Activated CD4-positive, CD25-positive, alpha-beta regulatory T cell (primary cell): Measurements from ENCODE around the gene BRAT1.
"Not testable (repeated sequence)": the region's sequence is repeated elsewhere in the genome, so short reads cannot be mapped to it uniquely, and the experiment has no call there.

Experiments
- DNase-seq, 4 experiments: peaks; one replicate each; lab custom pipeline; 2025; lab: John Stamatoyannopoulos, UW

Gene BRAT1

GRCh38 chr7:2535872-2536627 lies 19.3 kb downstream of the BRAT1 start:
- not testable (repeated sequence) for DNase-seq

- not testable (repeated sequence) for DNase-seq
These were observed 21.1 kb downstream of the BRAT1 start for GRCh38 chr7:2534214-2534613.

GRCh38 chr7:2533566-2533965 lies 21.8 kb downstream of the BRAT1 start:
- DNase-seq = not testable (repeated sequence)

- not testable (repeated sequence) for DNase-seq
These were observed 22.5 kb downstream of the BRAT1 start for GRCh38 chr7:2532816-2533215.

- DNase-seq = not testable (repeated sequence)
These were observed 23.0 kb downstream of the BRAT1 start for GRCh38 chr7:2532199-2532772.

GRCh38 chr7:2531796-2532110 lies 23.6 kb downstream of the BRAT1 start:
- not testable (repeated sequence) for DNase-seq

GRCh38 chr7:2530994-2531795 lies 24.1 kb downstream of the BRAT1 start:
- not testable (repeated sequence) for DNase-seq

GRCh38 chr7:2530071-2530987 lies 25.0 kb downstream of the BRAT1 start:
- DNase-seq = peak; percentile 44 to 71 (median 57)

GRCh38 chr7:2529161-2530070 lies 25.9 kb downstream of the BRAT1 start:
- DNase-seq = peak in 2 of 4 experiments; percentile 63 to 64

GRCh38 chr7:2528481-2529095 lies 26.7 kb downstream of the BRAT1 start:
- no peak for DNase-seq

- peak in 2 of 4 experiments; percentile 44 to 45 for DNase-seq
These were observed 27.5 kb downstream of the BRAT1 start for GRCh38 chr7:2527505-2528467.

- no peak for DNase-seq
These were observed 28.4 kb downstream of the BRAT1 start for GRCh38 chr7:2526659-2527504.

- no peak for DNase-seq
These were observed 29.4 kb downstream of the BRAT1 start for GRCh38 chr7:2525658-2526630.

- no peak for DNase-seq
These were observed 30.3 kb downstream of the BRAT1 start for GRCh38 chr7:2524808-2525657.

GRCh38 chr7:2523941-2524807 lies 31.1 kb downstream of the BRAT1 start:
- DNase-seq = no peak
